ENCODE data around the gene LYRM9. TPM values are rescaled to one million over a fixed set of nuclear protein-coding genes. Genes with fewer than 3 reads are reported as not detected.
"Not testable (repeated sequence)": the region's sequence is repeated elsewhere in the genome, so short reads cannot be mapped to it uniquely, and the experiment has no call there.

The LYRM9 gene
- total and polyA plus RNA-seq, 12 donors = 18.7 to 116 (median 36.2) TPM

- intact Hi-C loops (cut with DNase I); H3K9me3 ChIP-seq (replicated peaks in 1 of 3): not testable (repeated sequence)
Measured at GRCh38 chr17:27838607-27839006, 54.6 kb downstream of the LYRM9 start.

GRCh38 chr17:27837769-27838168 lies 55.4 kb downstream of the LYRM9 start:
- H3K27ac ChIP-seq; H3K4me1 ChIP-seq (replicated peaks in 1 of 2); H3K27me3 ChIP-seq; H3K4me3 ChIP-seq; DNase-seq; intact Hi-C loops (cut with DNase I); H3K36me3 ChIP-seq (replicated peaks in 1 of 2); H3K9me3 ChIP-seq (replicated peaks in 1 of 3): not testable (repeated sequence)
- 90 to 100% (median 92%) methylated on average over 1 of the region's 1 CpG for WGBS, 4 donors

More at GRCh38 chr17:27838607-27839006, 54.6 kb downstream of the LYRM9 start:
- H3K4me3 ChIP-seq; H3K4me1 ChIP-seq (replicated peaks in 1 of 2); H3K27me3 ChIP-seq; H3K27ac ChIP-seq; DNase-seq; H3K36me3 ChIP-seq (replicated peaks in 1 of 2): not testable (repeated sequence)
- 91 to 100% (median 96%) methylated on average over 2 of the region's 3 CpGs; no CpG with 5 or more reads in 1 of the 4 donors for WGBS, 4 donors

DNA sequence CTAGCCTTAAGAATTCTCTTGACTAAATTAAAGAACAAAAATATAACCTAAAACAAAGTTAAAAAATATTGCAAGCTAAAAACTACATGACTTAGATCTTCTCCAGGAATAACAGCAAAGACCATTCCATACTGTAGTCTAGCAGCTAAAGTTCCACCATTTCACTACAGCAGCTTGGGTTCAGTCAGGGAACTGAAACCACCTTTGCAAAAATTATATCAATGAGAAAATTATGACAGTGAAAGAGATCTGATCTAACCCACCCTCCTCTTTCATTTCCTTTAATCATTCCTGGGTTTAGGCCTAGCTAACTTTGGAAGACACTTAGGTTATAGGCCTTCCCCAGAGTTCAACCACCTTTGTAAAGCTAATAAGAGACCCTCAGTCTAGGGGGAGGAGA lies 56.5 kb downstream of the LYRM9 start:
- Histone ChIP-seq H3K9me3 (replicated peaks in 1 of 3) (no peaks in the 10 kb centered on the region), H3K4me3 (no peak overlapping the region), H3K36me3 (replicated peaks in 1 of 2) (no peaks in the 10 kb centered on the region), H3K4me1 (replicated peaks in 1 of 2) (no peaks in the 10 kb centered on the region), H3K27ac (no peak overlapping the region), H3K27me3 (no peaks in the 10 kb centered on the region)
- TF ChIP-seq CTCF (IDR thresholded peaks at IDR 0.05) (no peak), POLR2A (IDR thresholded peaks at IDR 0.05) (no peak)
- intact Hi-C loops (cut with DNase I) = no loop called here
- DNase-seq = no peak

- no peak overlapping the region for H3K27ac ChIP-seq
- no peaks in the 10 kb centered on the region for H3K36me3 ChIP-seq (replicated peaks in 1 of 2)
- intact Hi-C loops (cut with DNase I) = no loop called here
- no peak overlapping the region for H3K4me3 ChIP-seq
- no peaks in the 10 kb centered on the region for H3K27me3 ChIP-seq
- no peaks in the 10 kb centered on the region for H3K9me3 ChIP-seq (replicated peaks in 1 of 3)
- H3K4me1 ChIP-seq (replicated peaks in 1 of 2) = no peaks in the 10 kb centered on the region
- TF ChIP-seq POLR2A (IDR thresholded peaks at IDR 0.05) (no peak), CTCF (IDR thresholded peaks at IDR 0.05) (no peak)
- WGBS, 4 donors = 86 to 89% (median 86%) methylated on average over 3 of the region's 3 CpGs
- no peak for DNase-seq
Measured at GRCh38 chr17:27834571-27834970, 58.6 kb downstream of the LYRM9 start.

GRCh38 chr17:27832831-27833230 lies 60.3 kb downstream of the LYRM9 start:
- Histone ChIP-seq H3K27ac (no peak overlapping the region), H3K36me3 (replicated peaks in 1 of 2) (no peaks in the 10 kb centered on the region), H3K27me3 (no peaks in the 10 kb centered on the region), H3K9me3 (replicated peaks in 1 of 3) (peaks cover 0 to 10% (median 0%) of the 10 kb centered on the region in 3 donors), H3K4me1 (replicated peaks in 1 of 2) (no peaks in the 10 kb centered on the region), H3K4me3 (no peak overlapping the region)
- TF ChIP-seq POLR2A (IDR thresholded peaks at IDR 0.05) (no peak), CTCF (IDR thresholded peaks at IDR 0.05) (no peak)
- intact Hi-C loops (cut with DNase I) = no loop called here
- DNase-seq = no peak

DNA sequence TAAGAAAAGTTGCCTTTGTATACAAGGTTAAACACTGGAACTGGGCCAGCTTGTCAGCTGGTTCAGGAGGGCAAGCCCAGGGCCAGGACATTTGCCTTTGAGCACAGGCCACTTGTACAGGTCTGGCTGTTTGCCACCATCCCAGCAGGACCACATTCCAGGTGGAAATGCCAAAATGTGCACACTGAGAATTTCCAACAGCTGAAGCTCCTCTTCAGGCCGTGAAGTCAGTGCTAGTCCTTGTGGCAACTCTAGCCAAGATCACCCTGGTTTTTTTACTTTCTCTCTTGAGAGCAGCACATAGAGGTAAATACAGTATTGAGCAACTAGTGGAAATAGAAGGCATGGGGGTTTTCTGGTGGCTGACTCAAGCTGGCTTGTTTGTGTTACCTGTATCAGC lies 63.3 kb downstream of the LYRM9 start:
- H3K27me3 ChIP-seq; intact Hi-C loops (cut with DNase I): not testable (repeated sequence)

GRCh38 chr17:27829143-27829711 lies 63.9 kb downstream of the LYRM9 start:
- intact Hi-C loops (cut with DNase I); H3K36me3 ChIP-seq (replicated peaks in 1 of 2); DNase-seq; H3K27me3 ChIP-seq; H3K27ac ChIP-seq; H3K4me3 ChIP-seq; H3K4me1 ChIP-seq (replicated peaks in 1 of 2): not testable (repeated sequence)
- H3K9me3 ChIP-seq (replicated peaks in 1 of 3) = peaks cover 0 to 13% (median 0%) of the 10 kb centered on the region in 3 donors
- WGBS, 4 donors = no CpG with 5 or more reads among the region's 2 CpGs

More for the DNA sequence above, 63.3 kb downstream of the LYRM9 start:
- not testable (repeated sequence) for H3K27ac ChIP-seq; H3K4me1 ChIP-seq (replicated peaks in 1 of 2); H3K4me3 ChIP-seq; DNase-seq; H3K36me3 ChIP-seq (replicated peaks in 1 of 2)
- WGBS, 4 donors = 10 to 26% methylated on average over 1 of the region's 1 CpG; no CpG with 5 or more reads in 2 of the 4 donors
- peaks cover 0 to 13% (median 0%) of the 10 kb centered on the region in 3 donors for H3K9me3 ChIP-seq (replicated peaks in 1 of 3)

Data from adrenal gland (tissue), 12 donors.